Cardiac muscle cell (in vitro differentiated cells and primary cell): ENCODE data around the gene RND1. TPM values are rescaled to one million over a fixed set of nuclear protein-coding genes. Genes with fewer than 3 reads are reported as not detected.

Source experiments
- DNase-seq, 2 donors: peaks; one replicate each; pipeline versions ENCODE4 v3.0.0 to v3.0.0-alpha.2; 2010 to 2017; ENCODE audit warnings: low read depth in 1 of 2, low spot score in 1 of 2
- H3K27ac ChIP-seq: fragments of 200-600 bp; sonication (generic); 2 replicates; pipeline ENCODE4 v1.5.1; 2016
- H3K27me3 ChIP-seq: fragments of 200-600 bp; sonication (generic); 2 replicates; pipeline ENCODE4 v1.6.0; 2016; ENCODE audit warnings: control low read depth
- H3K36me3 ChIP-seq: fragments of 200-600 bp; sonication (generic); 2 replicates; pipeline ENCODE4 v1.5.1; 2016; ENCODE audit warnings: control low read depth
- H3K4me1 ChIP-seq: fragments of 200-600 bp; sonication (generic); 2 replicates; pipeline ENCODE4 v1.8.1; 2017; ENCODE audit warnings: low read depth, mild to moderate bottlenecking, mixed run types
- H3K4me3 ChIP-seq: fragments of 200-600 bp; sonication (generic); 2 replicates; pipeline ENCODE4 v1.5.1; 2016; ENCODE audit warnings: mild to moderate bottlenecking
- H3K9me3 ChIP-seq: fragments of 200-600 bp; sonication (generic); 2 replicates; pipeline ENCODE4 v1.5.1; 2017; ENCODE audit warnings: low read depth, mild to moderate bottlenecking, control low read depth
- CTCF ChIP-seq: IDR thresholded peaks from 2 replicates; pipeline ENCODE4 v1.5.1; 2012; ENCODE audit warnings: low read depth, mild to moderate bottlenecking, low read length
- polyA plus RNA-seq: library from polyadenylated mRNA; unstranded; fragments of >200 nt; fragmentation: Nextera tagmentation; extraction: Ambion mirVana; gene quantifications from 2 replicates; pipeline ENCODE4 v1.2.1, GENCODE V29; 2016
- total RNA-seq: library from RNA; depleted of rRNA; stranded (reverse); fragments of >200 nt; gene quantifications from 2 replicates; pipeline ENCODE4 v1.2.3, GENCODE V29; 2016

The RND1 gene
- total and polyA plus RNA-seq, 2 experiments from 2014 or later = 2.9 to 7.2 TPM

- H3K9me3 ChIP-seq = no peaks in the 10 kb centered on the region
- H3K36me3 ChIP-seq = no peaks in the 10 kb centered on the region
- H3K4me3 ChIP-seq = no peak overlapping the region
- no peak for TF ChIP-seq CTCF
- H3K27me3 ChIP-seq = peaks cover 14% of the 10 kb centered on the region
- DNase-seq = peak in 1 of 2 donors; percentile 12
- peaks cover 8% of the 10 kb centered on the region for H3K4me1 ChIP-seq
- no peak overlapping the region for H3K27ac ChIP-seq
These were observed 45.5 kb downstream of the RND1 start for GRCh38 chr12:48819986-48820725.

- Histone ChIP-seq H3K27ac (no peak overlapping the region), H3K27me3 (peaks cover 14% of the 10 kb centered on the region), H3K4me1 (peaks cover 8% of the 10 kb centered on the region), H3K9me3 (no peaks in the 10 kb centered on the region), H3K4me3 (peak overlapping the region; percentile 69), H3K36me3 (no peaks in the 10 kb centered on the region)
- DNase-seq = peak; percentile 33 to 49
- TF ChIP-seq CTCF = peak; percentile 40
These were observed 46.7 kb downstream of the RND1 start for GRCh38 chr12:48818831-48819590.

- Histone ChIP-seq H3K9me3 (no peaks in the 10 kb centered on the region), H3K27ac (no peak within 1 kb of the TSS), H3K4me3 (peak within 1 kb of the TSS; percentile 69), H3K36me3 (no peaks in the 10 kb centered on the region), H3K27me3 (peaks cover 14% of the 10 kb centered on the region), H3K4me1 (peaks cover 8% of the 10 kb centered on the region)
- TF ChIP-seq CTCF = no peak
- DNase-seq = peak; percentile 55 to 76
These were observed 47.5 kb downstream of the RND1 start, which contains the start of gene CACNB3 for GRCh38 chr12:48817873-48818830. CACNB3 (plus strand) TSS chr12:48818496; CDS start chr12:48818930, 434 bp downstream.

GRCh38 chr12:48816143-48816854, 49.4 kb downstream of the RND1 start:
- H3K36me3 ChIP-seq = no peaks in the 10 kb centered on the region
- peak in 1 of 2 donors; percentile 17 for DNase-seq
- no peak overlapping the region for H3K4me3 ChIP-seq
- H3K4me1 ChIP-seq = peaks cover 8% of the 10 kb centered on the region
- H3K9me3 ChIP-seq = no peaks in the 10 kb centered on the region
- no peak overlapping the region for H3K27ac ChIP-seq
- no peak for TF ChIP-seq CTCF
- H3K27me3 ChIP-seq = peaks cover 14% of the 10 kb centered on the region
